ENCODE data around the gene NRL. TPM values are rescaled to one million over a fixed set of nuclear protein-coding genes. Genes with fewer than 3 reads are reported as not detected.

NRL gene
- total and polyA plus RNA-seq, 4 donors: 2.7 to 5.4 (median 3.1) TPM

DNA sequence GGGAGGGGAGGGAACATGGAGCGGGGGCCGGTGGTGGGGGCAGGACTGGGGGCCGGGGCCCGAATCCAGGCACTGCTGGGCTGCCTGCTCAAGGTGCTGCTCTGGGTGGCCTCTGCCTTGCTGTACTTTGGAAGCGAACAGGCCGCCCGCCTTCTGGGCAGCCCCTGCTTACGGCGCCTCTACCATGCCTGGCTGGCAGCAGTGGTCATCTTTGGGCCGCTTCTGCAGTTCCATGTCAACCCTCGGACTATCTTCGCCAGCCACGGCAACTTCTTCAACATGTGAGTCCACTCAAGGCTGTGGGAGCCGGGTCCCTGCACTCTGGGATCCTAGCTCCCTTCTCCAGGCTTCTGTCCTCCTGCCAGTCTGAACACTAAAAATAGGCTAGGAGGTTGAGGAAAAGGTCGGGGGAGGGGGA is 16.8 kb upstream of the NRL start:
- Histone ChIP-seq H3K27me3 (ENCODE audit: control insufficient read depth in 3 of 3, insufficient read depth in 3 of 3, low read length in 2 of 3) (no peaks in the 10 kb centered on the region), H3K4me1 (ENCODE audit: control insufficient read depth in 5 of 5, insufficient read depth in 5 of 5, low read length in 5 of 5) (peaks cover 0 to 11% (median 4%) of the 10 kb centered on the region in 5 donors), H3K4me3 (no peak overlapping the region), H3K36me3 (ENCODE audit: control insufficient read depth in 4 of 4, insufficient read depth in 4 of 4, low read length in 4 of 4) (no peaks in the 10 kb centered on the region), H3K9me3 (ENCODE audit: control insufficient read depth in 4 of 4, insufficient read depth in 3 of 4, low read length in 3 of 4) (no peaks in the 10 kb centered on the region), H3K27ac (ENCODE audit: low read depth in 1 of 2, low read length in 1 of 2) (peak overlapping the region; percentile 81 to 93), H3K9ac (ENCODE audit: insufficient read depth in 1 of 2, low read length in 2 of 2) (no peak overlapping the region)
- DNase-seq (no peak), ATAC-seq (ENCODE audit: insufficient read depth, low FRiP score) (no peak)
- TF ChIP-seq CTCF (IDR thresholded peaks at IDR 0.05; ENCODE audit: control extremely low read depth, extremely low read depth): no peak
- 83 to 92% methylated on average over 15 of the region's 15 CpGs for WGBS, 2 donors

GRCh38 chr14:24130717-24131548 is 16.2 kb upstream of the NRL start:
- peak overlapping the region; percentile 21 to 93 for H3K27ac ChIP-seq (ENCODE audit: low read depth in 1 of 2, low read length in 1 of 2)
- H3K9ac ChIP-seq (ENCODE audit: insufficient read depth in 1 of 2, low read length in 2 of 2): no peak overlapping the region
- peaks cover 0 to 8% (median 4%) of the 10 kb centered on the region in 5 donors for H3K4me1 ChIP-seq (ENCODE audit: control insufficient read depth in 5 of 5, insufficient read depth in 5 of 5, low read length in 5 of 5)
- 56 to 77% methylated on average over 7 of the region's 7 CpGs for WGBS, 2 donors
- H3K9me3 ChIP-seq (ENCODE audit: control insufficient read depth in 4 of 4, insufficient read depth in 3 of 4, low read length in 3 of 4): no peaks in the 10 kb centered on the region
- H3K36me3 ChIP-seq (ENCODE audit: control insufficient read depth in 4 of 4, insufficient read depth in 4 of 4, low read length in 4 of 4): no peaks in the 10 kb centered on the region
- DNase-seq (peak in 2 of 3 donors; percentile 45 to 59), ATAC-seq (ENCODE audit: insufficient read depth, low FRiP score) (no peak)
- no peak for TF ChIP-seq CTCF (IDR thresholded peaks at IDR 0.05; ENCODE audit: control extremely low read depth, extremely low read depth)
- no peak overlapping the region for H3K4me3 ChIP-seq
- H3K27me3 ChIP-seq (ENCODE audit: control insufficient read depth in 3 of 3, insufficient read depth in 3 of 3, low read length in 2 of 3): no peaks in the 10 kb centered on the region

DNA sequence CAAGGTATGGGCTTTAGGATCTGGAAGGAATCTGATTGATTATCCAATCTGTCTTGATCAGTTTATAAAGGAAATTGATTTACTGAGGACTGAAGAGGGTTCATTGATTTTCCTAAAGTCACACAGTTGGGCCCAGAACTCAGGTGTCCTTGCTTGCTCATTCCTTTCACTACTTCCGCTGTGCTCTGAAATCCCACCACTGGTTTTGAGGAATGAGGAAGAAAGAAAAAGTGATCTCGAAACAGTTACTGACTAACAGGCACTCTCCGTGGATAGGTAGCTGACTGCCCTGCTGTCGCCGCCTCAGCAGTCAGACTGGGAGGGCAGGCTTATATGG is 15.6 kb upstream of the NRL start, which contains the start of gene FITM1:
Gene FITM1, plus strand, starts transcription at position 280 of the 337 bp plus-strand sequence. CDS start 905 bp downstream, outside the sequence.
- ATAC-seq (ENCODE audit: insufficient read depth, low FRiP score): no peak

More for the DNA sequence above, 15.6 kb upstream of the NRL start, which contains the start of gene FITM1:
- Histone ChIP-seq H3K36me3 (ENCODE audit: control insufficient read depth in 4 of 4, insufficient read depth in 4 of 4, low read length in 4 of 4) (no peaks in the 10 kb centered on the region), H3K9me3 (ENCODE audit: control insufficient read depth in 4 of 4, insufficient read depth in 3 of 4, low read length in 3 of 4) (no peaks in the 10 kb centered on the region), H3K9ac (ENCODE audit: insufficient read depth in 1 of 2, low read length in 2 of 2) (no peak within 1 kb of the TSS), H3K27ac (ENCODE audit: low read depth in 1 of 2, low read length in 1 of 2) (peak within 1 kb of the TSS; percentile 81 to 93), H3K27me3 (ENCODE audit: control insufficient read depth in 3 of 3, insufficient read depth in 3 of 3, low read length in 2 of 3) (no peaks in the 10 kb centered on the region), H3K4me1 (ENCODE audit: control insufficient read depth in 5 of 5, insufficient read depth in 5 of 5, low read length in 5 of 5) (peaks cover 0 to 6% (median 4%) of the 10 kb centered on the region in 5 donors), H3K4me3 (no peak within 1 kb of the TSS)
- no peak for TF ChIP-seq CTCF (IDR thresholded peaks at IDR 0.05; ENCODE audit: control extremely low read depth, extremely low read depth)
- DNase-seq: no peak
- WGBS, 2 donors: 75 to 92% methylated on average over 5 of the region's 5 CpGs

Data from lung (tissue), 12 donors.